HepG2 (cell line): ENCODE results near the gene TMEM186. TPM values are rescaled to one million over a fixed set of nuclear protein-coding genes. Genes with fewer than 3 reads are reported as not detected.

Experiments used
- HDAC6 ChIP-seq: fragments of 200-600 bp; sonication (generic); IDR thresholded peaks from 2 replicates; pipeline ENCODE4 v1.7.0; 2017; ENCODE audit warnings: mild to moderate bottlenecking, antibody characterized with exemption, low read length, low read depth
- HNRNPL ChIP-seq: fragments of 200-400 bp; formaldehyde crosslinking; IDR thresholded peaks from 2 replicates; pipeline ENCODE4 v1.6.1; 2017; ENCODE audit warnings: mild to moderate bottlenecking, low read depth, low read length
- PLRG1 ChIP-seq: fragments of 450-650 bp; conservative IDR thresholded peaks from 2 replicates; pipeline ENCODE4 v1.6.1; 2016
- POLR2G ChIP-seq: fragments of 200-400 bp; formaldehyde crosslinking; IDR thresholded peaks from 2 replicates; pipeline ENCODE4 v1.6.1; 2018; ENCODE audit warnings: mild to moderate bottlenecking, low read depth, low read length, moderate library complexity
- RBM22 ChIP-seq: fragments of 200-400 bp; formaldehyde crosslinking; optimal IDR thresholded peaks from 2 replicates; pipeline ENCODE3; 2017; ENCODE audit warnings: mild to moderate bottlenecking, low read length, moderate library complexity
- RFX5 ChIP-seq: IDR thresholded peaks from 2 replicates; pipeline ENCODE4 v1.6.1; 2011; ENCODE audit warnings: low read depth, low read length, improper control_type of control experiment
- RNF2 ChIP-seq: fragments of 450-650 bp; conservative IDR thresholded peaks from 2 replicates; pipeline ENCODE4 v1.6.1; 2016; ENCODE audit warnings: low read depth
- ZNF101 ChIP-seq: sonication (generic); formaldehyde crosslinking; IDR thresholded peaks from 2 replicates; pipeline ENCODE4 v1.4.0; 2020; ENCODE audit warnings: mild to moderate bottlenecking, low read depth, missing genetic modification reagents, borderline replicate concordance
- ZNF337 ChIP-seq: sonication (generic); formaldehyde crosslinking; IDR thresholded peaks from 2 replicates; pipeline ENCODE4 v1.5.1; 2020; ENCODE audit warnings: missing genetic modification reagents, low read depth, mild to moderate bottlenecking, borderline replicate concordance
- ZNF558 ChIP-seq: sonication (generic); formaldehyde crosslinking; IDR thresholded peaks from 2 replicates; pipeline ENCODE4 v1.9.0; 2022; ENCODE audit warnings: mild to moderate bottlenecking, missing genetic modification reagents, borderline replicate concordance
- ZNF781 ChIP-seq: sonication (generic); formaldehyde crosslinking; IDR thresholded peaks from 2 replicates; pipeline ENCODE4 v1.5.1; 2020; ENCODE audit warnings: borderline replicate concordance, mild to moderate bottlenecking, missing genetic modification reagents; ENCODE audit errors: not compliant biosample characterization
- polyA plus RNA-seq, 8 experiments: library from polyadenylated mRNA; depleted of rRNA in 3 of 8; stranded (reverse) in 7 of 8; unstranded in 1 of 8; fragments of >200 nt; fragmentation: Illumina TruSeq in 4 of 8; extraction: Trizol in 4 of 8; gene quantifications; 2 replicates each; pipeline versions ENCODE4 v1.2.1 to v1.2.3, GENCODE V29; 2011 to 2016; ENCODE audit warnings: low read depth in 4 of 8, missing spikeins in 1 of 8, mixed read lengths in 1 of 8; ENCODE audit not compliant: insufficient read depth in 1 of 8
- total RNA-seq, 5 experiments: library from RNA; depleted of rRNA; stranded (reverse); fragments of >200 nt; fragmentation: Illumina TruSeq; extraction: Trizol; gene quantifications; 2 replicates each; pipeline ENCODE4 v1.2.3, GENCODE V29; 2016; ENCODE audit warnings: low read depth in 1 of 5
- TF ChIP-seq, protein P1 (sequence below): sonication (generic); formaldehyde crosslinking; IDR thresholded peaks from 2 replicates; pipeline ENCODE4 v1.5.0; 2020; ENCODE audit warnings: mild to moderate bottlenecking, missing genetic modification reagents, moderate library complexity
- TF ChIP-seq, protein P2 (sequence below): sonication (generic); formaldehyde crosslinking; IDR thresholded peaks from 2 replicates; pipeline ENCODE4 v1.4.0; 2020; ENCODE audit warnings: low read depth, mild to moderate bottlenecking, missing genetic modification reagents
- TF ChIP-seq, protein P3 (sequence below), 2 experiments: fragments of 450-650 bp in 1 of 2; sonication (generic) in 1 of 2; formaldehyde crosslinking; IDR thresholded peaks; 2 replicates each; pipeline versions ENCODE4 v1.5.0 to v1.8.0; 2020 to 2022; ENCODE audit warnings: mild to moderate bottlenecking in 1 of 2, missing genetic modification reagents in 1 of 2

TMEM186 gene
- total and polyA plus RNA-seq, 2 of the 13 experiments (the other 11 are each of a cell fraction or from before 2014, with no cell fraction given) = 16.2 to 19.3 TPM

DNA sequence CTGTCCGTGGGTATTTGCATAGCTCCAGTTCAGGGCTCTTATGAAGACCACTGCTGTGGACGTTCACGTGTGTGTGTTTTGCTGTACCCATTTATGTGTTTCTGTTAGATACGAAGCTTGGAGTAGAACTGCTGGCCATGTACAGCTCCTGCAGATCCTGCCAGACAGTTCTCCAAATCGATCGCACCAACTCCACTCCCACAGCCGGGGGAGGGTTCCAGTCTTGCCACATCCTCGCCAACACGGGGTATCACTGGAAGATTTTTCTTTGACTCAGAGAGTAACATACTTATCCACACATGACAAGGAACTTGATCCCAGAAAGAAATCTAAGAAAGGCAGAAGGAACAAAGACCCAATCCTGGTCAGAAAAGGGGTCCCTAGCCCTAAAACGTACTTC is 37.4 kb downstream of the TMEM186 start (continued):
- TF ChIP-seq RNF2 (no peak), ZNF558 (0 out of 2 replicates have a peak, but pooled peaks have one; percentile 51), PLRG1 (no peak), RFX5 (no peak), ZNF337 (CRISPR knock-in tag) (no peak), HNRNPL (no peak), ZNF781 (CRISPR knock-in tag) (no peak), POLR2G (0 out of 2 replicates have a peak, but pooled peaks have one; percentile 12), ZNF101 (CRISPR knock-in tag) (no peak), HDAC6 (no peak), RBM22 (peak; percentile 29)
- TF ChIP-seq, protein P1, sequence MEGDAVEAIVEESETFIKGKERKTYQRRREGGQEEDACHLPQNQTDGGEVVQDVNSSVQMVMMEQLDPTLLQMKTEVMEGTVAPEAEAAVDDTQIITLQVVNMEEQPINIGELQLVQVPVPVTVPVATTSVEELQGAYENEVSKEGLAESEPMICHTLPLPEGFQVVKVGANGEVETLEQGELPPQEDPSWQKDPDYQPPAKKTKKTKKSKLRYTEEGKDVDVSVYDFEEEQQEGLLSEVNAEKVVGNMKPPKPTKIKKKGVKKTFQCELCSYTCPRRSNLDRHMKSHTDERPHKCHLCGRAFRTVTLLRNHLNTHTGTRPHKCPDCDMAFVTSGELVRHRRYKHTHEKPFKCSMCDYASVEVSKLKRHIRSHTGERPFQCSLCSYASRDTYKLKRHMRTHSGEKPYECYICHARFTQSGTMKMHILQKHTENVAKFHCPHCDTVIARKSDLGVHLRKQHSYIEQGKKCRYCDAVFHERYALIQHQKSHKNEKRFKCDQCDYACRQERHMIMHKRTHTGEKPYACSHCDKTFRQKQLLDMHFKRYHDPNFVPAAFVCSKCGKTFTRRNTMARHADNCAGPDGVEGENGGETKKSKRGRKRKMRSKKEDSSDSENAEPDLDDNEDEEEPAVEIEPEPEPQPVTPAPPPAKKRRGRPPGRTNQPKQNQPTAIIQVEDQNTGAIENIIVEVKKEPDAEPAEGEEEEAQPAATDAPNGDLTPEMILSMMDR (CRISPR knock-in tag) = no peak
- TF ChIP-seq, protein P2, sequence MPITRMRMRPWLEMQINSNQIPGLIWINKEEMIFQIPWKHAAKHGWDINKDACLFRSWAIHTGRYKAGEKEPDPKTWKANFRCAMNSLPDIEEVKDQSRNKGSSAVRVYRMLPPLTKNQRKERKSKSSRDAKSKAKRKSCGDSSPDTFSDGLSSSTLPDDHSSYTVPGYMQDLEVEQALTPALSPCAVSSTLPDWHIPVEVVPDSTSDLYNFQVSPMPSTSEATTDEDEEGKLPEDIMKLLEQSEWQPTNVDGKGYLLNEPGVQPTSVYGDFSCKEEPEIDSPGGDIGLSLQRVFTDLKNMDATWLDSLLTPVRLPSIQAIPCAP (CRISPR knock-in tag) = no peak
- TF ChIP-seq, protein P3, sequence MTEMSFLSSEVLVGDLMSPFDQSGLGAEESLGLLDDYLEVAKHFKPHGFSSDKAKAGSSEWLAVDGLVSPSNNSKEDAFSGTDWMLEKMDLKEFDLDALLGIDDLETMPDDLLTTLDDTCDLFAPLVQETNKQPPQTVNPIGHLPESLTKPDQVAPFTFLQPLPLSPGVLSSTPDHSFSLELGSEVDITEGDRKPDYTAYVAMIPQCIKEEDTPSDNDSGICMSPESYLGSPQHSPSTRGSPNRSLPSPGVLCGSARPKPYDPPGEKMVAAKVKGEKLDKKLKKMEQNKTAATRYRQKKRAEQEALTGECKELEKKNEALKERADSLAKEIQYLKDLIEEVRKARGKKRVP (CRISPR knock-in tag; IDR thresholded peaks at IDR 0.05) = no peak
